ENCODE measurements around the gene DGCR6.
"Not testable (repeated sequence)": the region's sequence is repeated elsewhere in the genome, so short reads cannot be mapped to it uniquely, and the experiment has no call there.

Gene DGCR6

GRCh38 chr22:18931905-18932652 lies 26.0 kb downstream of the DGCR6 start:
- no peak for DNase-seq (ENCODE audit: low spot score)

DNA sequence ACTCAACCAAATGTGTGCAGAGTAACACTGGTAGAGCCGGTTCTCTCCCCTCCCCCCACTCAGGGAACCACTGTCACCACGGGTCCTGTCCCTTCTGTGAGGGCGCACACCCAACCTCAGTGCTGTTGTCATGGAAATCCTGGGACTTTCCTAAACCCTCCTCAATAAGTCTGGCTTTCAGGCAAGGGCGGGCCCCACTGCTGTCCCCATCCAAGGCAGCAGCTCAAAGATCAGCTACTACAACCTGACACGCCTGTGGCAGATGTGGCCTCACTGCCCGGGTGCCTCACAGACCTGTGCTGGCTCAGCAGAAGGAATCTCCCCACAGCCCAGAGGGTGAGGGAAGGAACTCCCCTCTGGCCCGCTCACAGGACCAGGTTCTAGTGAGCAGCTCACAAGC lies 27.8 kb downstream of the DGCR6 start:
- DNase-seq (ENCODE audit: low spot score) = no peak

DNA sequence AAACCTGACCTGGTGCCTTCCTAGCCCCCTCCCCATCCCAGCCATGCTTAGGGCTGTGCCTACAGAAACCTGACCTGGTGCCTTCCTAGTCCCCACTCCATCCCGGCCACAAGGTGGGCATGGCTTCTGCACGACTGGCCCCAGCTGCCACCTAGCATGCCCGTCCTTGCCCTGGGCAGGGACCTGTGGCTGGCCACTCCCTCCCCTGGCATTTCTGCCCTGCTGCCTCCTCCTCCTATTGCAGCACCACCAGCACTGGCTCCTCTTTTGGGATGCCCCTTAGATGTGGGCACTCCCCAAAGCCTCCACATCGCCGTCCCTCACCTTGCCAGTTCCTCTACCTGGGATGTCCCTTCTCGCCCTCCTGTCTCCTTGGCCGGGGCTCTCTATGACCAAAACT lies 28.6 kb downstream of the DGCR6 start:
- not testable (repeated sequence) for DNase-seq (ENCODE audit: low spot score)

- no peak for DNase-seq (ENCODE audit: low spot score)
Measured at GRCh38 chr22:18935889-18936529, 29.9 kb downstream of the DGCR6 start, which contains the start of gene PRODH. Gene PRODH (minus strand): TSS chr22:18936293. CDS start chr22:18936287, 6 bp downstream.

GRCh38 chr22:18938691-18939090 lies 32.6 kb downstream of the DGCR6 start:
- not testable (repeated sequence) for DNase-seq (ENCODE audit: low spot score)

DNA sequence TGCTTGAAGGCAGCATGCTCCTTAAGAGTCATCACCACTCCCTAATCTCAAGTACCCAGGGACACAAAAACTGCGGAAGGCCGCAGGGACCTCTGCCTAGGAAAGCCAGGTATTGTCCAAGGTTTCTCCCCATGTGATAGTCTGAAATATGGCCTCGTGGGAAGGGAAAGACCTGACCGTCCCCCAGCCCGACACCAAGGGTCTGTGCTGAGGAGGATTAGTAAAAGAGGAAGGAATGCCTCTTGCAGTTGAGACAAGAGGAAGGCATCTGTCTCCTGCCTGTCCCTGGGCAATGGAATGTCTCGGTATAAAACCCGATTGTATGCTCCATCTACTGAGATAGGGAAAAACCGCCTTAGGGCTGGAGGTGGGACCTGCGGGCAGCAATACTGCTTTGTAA lies 41.0 kb downstream of the DGCR6 start:
- DNase-seq (ENCODE audit: low spot score) = not testable (repeated sequence)

- DNase-seq (ENCODE audit: low spot score) = no peak
Measured at GRCh38 chr22:18947905-18948304, 41.8 kb downstream of the DGCR6 start.

DNA sequence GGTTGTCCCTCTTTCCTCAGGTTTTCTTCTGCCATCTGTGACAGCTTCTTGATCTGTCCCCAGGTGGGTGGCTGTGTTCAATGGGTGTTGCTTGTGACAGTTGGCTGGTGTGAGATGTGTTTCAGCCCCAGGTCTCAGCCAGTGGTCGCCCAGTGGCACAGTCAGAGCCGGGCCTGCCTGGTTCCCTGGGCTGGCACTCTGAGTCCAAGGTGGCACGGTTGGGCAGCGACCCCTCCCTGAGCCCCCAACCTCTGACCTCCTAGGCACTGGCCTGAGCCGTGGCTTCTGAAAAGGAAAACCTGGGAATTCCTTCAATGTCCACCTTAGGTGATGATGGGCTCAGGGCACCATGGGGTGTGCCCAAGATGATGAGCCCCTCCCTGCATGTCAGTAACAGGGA lies 44.0 kb downstream of the DGCR6 start:
- no peak for DNase-seq (ENCODE audit: low spot score)

DNA sequence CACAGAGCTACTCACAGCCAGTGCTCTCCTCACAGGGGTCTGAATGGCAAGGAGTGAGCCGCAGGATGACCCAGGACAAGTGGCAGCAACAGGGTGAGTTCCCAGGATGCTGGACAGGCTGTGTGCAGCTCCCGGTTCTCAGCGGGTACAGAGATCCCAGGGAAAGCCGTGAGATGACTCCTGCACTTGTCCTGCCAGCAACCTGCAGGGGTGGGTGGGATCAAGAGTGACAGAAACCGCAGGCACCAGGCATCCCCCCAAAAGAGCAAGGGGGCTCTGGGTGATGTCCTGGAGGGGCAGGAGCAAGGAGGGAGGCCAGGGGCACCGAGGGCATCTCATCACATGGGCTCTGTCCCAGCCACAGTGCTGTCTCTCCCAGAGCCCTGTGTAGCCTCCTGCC lies 45.9 kb downstream of the DGCR6 start:
- no peak for DNase-seq (ENCODE audit: low spot score)

- DNase-seq (ENCODE audit: low spot score) = not testable (repeated sequence)
Measured at GRCh38 chr22:18953128-18953527, 47.0 kb downstream of the DGCR6 start.

DNA sequence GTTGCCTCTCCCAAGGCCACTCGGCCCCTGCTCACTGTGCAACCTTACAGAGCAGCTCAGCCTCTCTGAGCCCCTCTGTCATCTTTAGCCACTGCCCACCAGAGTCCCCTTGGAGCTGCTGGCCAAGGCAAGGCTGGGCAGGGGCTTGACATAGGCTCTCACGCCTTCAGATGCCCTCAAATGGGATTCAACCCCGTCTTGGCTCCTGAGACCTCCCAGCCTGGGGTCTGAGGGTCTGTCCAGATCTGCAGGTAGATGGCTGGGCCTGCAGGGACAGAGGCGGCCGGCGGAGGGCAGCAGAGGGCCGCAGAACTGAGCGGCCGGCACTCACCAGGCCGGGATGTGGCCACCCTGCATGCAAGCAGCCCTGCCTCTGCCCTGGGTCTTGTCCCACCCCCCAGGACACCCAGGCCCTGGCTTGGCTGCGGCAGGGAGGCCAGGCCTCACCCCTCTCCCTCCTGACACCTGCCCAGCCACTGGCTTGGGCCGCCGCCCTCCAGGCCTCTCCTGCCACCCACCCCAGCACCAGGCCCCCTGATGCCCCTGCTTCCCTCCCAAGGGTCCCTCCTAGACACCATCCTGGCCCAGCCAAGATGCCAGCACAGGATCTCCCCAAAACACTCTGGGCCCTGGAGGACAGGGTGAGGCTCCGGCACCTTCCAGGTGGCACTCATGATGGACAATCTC lies 48.3 kb downstream of the DGCR6 start:
- peak; percentile 89 for DNase-seq (ENCODE audit: low spot score)

DNA sequence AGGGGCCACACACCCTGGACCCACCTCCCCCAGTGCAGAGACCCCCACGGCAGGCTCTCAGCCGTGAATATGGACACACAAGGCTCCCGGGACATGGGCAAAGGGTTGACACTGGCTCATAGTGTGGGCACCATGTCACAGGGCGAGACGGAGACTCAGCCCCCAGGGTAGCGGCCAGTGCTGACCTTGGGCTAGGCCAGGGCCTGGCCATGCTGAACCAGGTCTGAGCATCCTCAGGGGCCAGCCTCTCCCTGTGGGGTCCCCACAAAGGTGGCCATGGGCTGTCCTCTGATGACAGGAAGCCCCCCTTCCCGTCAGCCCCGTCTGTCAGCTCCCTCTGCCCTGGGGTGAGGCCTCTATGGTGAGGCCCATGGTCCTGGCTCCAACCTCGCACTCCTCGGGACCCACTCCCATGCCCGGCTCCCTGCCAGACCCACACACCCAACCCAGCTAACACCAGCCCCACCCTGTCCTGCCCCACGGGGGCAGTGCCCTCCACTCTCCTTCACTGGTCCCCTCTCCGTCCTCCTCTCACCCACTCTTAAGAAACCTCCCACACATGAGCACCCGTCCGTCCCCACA lies 49.0 kb downstream of the DGCR6 start:
- no peak for DNase-seq (ENCODE audit: low spot score)

DNA sequence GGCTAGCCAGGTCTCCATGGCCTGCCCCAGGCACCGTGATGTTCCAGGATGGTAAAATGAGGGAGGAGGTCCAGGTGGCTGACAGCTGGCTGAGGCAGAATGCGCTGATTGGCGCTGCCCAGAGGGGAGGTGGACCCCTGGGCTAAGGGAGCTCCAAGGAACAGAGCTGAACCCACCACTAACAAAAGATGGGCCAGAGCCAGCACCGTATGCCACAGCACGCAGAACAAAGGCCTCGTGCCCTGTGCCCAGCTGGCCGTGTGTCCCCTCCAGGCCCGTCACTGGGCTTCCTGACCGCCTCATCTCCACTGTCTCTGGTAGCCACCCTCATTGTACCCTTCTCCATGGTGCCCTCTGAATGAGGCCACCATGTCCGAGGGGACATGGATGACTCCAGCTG lies 49.6 kb downstream of the DGCR6 start:
- no peak for DNase-seq (ENCODE audit: low spot score)

DNA sequence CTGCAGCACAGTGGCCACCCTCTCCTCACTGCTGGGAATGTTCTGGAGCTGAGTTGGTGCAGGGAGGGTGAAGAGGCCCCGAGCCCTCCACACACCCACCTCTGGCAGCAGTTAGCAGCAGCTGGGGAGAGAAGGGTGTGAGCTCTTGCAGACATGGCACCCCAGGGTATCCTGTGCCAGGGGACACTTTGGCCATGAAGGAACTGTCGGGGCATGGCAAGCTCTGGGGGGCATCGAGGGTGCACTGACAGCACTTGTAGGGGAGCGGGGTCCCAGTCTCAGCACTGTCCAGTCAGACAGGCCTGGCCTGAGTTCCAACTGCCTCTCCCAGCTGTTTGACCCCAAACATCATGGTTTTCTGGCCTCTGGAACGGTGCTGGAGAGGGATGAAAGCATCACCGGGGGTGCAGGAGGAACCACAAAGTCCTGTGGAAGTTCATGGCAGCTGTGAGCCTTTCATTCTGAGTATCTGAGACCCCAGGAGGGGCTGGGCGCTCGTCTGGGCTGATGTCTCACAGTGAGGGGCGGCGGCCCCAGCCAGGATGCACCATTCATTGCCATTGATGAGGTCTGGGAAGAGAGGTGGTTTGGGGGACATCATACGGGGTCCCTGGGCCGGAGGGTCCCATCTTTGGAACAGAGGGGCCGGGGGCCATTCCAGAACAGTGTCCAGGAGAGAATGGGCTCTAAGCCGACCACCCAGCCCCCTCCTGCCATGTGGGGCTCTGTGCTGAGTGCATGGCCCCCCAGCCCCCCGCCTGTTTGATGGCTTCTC lies 50.2 kb downstream of the DGCR6 start:
- DNase-seq (ENCODE audit: low spot score) = not testable (repeated sequence)

GRCh38 chr22:18956956-18957355 lies 50.8 kb downstream of the DGCR6 start:
- not testable (repeated sequence) for DNase-seq (ENCODE audit: low spot score)

GRCh38 chr22:18957621-18958320 lies 51.7 kb downstream of the DGCR6 start:
- DNase-seq (ENCODE audit: low spot score) = not testable (repeated sequence)

- not testable (repeated sequence) for DNase-seq (ENCODE audit: low spot score)
Measured at GRCh38 chr22:18958321-18958705, 52.2 kb downstream of the DGCR6 start.

GRCh38 chr22:18958738-18959137 lies 52.6 kb downstream of the DGCR6 start:
- DNase-seq (ENCODE audit: low spot score) = not testable (repeated sequence)

- not testable (repeated sequence) for DNase-seq (ENCODE audit: low spot score)
Measured at GRCh38 chr22:18959266-18959665, 53.1 kb downstream of the DGCR6 start.

GRCh38 chr22:18959741-18960140 lies 53.6 kb downstream of the DGCR6 start:
- DNase-seq (ENCODE audit: low spot score) = not testable (repeated sequence)

- not testable (repeated sequence) for DNase-seq (ENCODE audit: low spot score)
Measured at GRCh38 chr22:18960166-18960820, 54.2 kb downstream of the DGCR6 start.
